Endometrium (tissue), 2 donors: ENCODE data around the gene ABCA4.
A peak's percentile ranks its signal among the peaks of the same experiment; 100 is the strongest.

Source experiments
- FAIRE-seq: peaks from 2 replicates; lab custom pipeline; 2012; peaks lifted over from hg19 to GRCh38; lab: Jason Lieb, UNC
- donor health status: control.
- donor health status: control.

Gene ABCA4

DNA sequence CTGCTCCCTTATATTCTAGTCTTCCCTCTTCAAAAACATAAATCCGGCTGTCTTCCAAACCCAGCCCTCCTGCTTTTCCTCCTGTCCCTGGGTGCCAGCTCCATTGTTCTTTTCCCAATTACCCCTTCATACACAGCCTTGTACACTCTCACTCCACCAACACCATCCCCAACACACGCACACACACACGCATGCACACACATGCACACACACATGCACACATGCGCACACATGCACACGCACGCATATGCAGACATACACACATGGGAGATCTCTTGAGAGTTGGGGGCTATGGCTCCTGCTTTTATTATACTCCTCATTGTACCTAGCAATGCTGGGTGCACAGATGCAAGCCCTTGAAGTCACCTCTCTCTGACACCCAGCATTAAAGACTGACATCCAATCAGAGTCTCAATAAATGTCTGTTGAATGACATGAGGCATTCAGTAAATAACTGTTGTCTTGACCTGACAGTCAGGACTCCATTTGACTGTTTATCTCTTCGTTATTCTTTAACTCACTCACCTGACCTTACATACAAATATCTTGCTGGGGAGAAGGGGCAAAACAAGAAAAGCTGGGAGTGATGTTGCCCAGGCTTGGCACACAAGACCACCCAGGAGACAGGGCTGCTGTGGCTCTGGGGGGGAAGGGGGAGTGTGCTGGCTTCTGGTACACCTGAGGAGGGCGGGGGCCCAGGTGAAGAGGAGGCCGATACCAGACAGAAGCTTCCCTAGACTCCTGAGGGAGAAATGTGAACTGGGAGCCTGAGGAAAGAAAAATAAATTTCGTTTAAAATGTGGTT is 16.0 kb downstream of the ABCA4 start:
- FAIRE-seq: no peak

DNA sequence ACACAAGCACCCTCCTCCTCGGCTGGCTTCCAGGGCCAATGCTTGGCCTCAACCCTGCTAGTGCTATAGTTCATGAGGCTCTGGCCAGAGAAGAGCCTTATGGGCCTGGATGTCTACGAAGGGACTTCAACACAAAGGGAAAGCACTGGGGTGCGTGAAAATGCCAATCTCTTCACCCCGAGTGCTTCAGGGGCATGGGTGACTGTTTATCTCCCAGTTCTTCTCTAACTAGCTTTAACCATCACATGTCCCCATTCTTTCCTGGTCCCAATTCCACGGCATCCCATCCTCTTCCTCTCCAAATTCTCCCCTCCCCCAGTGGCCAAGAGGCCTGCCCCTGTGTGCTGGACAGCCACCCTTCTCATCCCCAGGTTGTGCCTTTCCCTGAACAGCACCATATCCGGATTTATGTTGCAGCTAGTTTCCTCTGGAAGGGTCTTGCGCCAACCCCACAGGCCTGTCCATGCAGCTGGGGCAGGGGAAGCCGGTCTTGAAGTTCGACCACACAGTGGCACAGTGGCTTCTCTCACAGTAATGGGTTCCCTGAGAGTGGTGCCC is 16.7 kb downstream of the ABCA4 start:
- FAIRE-seq: no peak

- no peak for FAIRE-seq
These were observed 17.3 kb downstream of the ABCA4 start for GRCh38 chr1:94103608-94104007.

DNA sequence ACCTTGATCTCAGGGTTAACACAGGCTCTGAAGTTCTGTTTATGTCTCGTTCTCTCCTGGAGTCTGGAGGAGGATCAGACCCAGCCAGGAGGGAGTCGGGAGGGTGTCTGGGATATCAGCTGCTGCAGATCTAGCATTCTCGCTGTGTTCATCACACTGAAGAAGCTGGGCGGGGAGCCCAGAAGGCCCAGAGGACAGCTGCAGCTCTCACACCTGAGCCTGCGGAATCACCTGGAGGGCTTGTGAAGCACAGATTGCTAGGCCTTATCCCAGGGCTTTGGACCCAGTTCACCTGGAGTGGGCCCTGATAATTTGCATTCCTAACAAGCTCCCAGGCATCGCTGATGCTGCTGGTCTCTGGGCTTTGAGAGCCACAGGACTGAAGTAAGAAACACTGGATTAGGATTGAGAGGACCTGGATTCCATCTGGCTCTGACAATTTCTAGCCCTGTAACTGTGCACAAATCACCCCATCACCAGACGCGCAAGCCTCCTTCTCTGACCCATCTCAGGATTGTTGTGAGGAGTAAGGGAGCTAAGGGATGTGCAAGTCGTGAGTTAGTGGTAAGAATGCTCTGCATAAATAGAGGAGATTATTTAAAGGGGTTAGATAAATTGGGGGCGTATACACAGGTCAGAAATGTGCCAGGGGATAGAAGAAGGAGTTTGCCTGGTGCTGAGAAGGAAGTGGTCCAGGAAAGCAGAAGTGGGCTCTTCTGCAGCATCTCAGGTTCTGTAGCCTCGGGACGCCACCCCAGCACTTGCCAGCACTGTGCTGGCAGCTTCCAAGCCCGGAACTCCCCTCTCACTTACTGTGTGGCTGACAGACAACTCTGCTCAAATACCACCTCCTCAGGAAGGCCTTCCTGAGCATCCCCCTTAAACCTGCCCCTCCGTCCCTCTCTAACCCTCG is 19.1 kb downstream of the ABCA4 start:
- FAIRE-seq: no peak

- peak; percentile 54 for FAIRE-seq
These were observed 19.9 kb downstream of the ABCA4 start for GRCh38 chr1:94100785-94101612.

DNA sequence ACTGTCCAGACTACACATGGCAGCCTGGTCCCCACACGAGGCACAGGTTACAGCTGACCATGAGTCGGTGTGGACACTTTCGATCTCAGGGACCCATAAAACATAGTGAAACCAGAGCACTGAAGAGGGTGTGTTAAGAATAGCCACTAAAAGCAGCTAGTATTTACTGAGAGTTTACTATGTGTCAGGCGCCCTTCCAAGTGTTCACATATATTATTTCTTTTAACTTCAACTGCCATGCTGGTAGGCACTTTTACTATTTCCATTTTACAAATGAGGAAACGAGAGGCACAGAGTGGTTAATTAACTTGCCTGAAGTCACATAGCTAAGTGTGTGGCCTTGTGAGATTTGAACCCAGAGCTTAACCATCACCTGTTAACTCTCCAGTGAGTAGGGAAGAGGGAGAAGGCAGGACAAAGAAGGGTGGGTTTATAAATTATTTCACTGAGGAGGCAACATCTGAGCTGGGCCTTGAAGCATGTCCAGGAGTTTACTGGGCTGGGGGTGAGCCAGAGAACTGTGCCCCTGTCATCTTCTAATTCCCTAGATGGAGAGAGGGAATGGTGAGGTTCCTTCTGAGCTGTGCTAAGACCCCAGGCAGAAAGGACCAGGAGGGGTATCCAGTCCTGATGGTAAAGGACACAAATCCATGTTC is 20.7 kb downstream of the ABCA4 start:
- FAIRE-seq: no peak

DNA sequence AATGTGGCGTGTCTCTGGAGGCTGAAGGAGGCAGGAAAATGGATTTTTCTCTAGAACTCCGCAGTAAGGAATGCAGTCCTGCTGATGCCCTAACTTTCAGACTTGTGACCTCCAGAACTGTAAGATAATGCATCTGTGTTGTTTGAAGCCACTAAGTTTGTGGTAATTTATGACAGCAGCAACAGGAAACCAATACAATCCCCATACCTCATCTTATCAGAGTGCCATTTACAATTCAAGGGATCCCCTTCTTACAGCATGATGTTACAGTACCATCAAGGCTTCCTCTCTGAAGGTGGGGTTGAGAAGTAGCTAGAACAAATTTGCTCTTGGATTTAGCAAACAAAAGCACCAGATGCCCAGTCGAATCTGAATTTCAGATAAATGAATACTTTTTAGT is 21.6 kb downstream of the ABCA4 start:
- no peak for FAIRE-seq

DNA sequence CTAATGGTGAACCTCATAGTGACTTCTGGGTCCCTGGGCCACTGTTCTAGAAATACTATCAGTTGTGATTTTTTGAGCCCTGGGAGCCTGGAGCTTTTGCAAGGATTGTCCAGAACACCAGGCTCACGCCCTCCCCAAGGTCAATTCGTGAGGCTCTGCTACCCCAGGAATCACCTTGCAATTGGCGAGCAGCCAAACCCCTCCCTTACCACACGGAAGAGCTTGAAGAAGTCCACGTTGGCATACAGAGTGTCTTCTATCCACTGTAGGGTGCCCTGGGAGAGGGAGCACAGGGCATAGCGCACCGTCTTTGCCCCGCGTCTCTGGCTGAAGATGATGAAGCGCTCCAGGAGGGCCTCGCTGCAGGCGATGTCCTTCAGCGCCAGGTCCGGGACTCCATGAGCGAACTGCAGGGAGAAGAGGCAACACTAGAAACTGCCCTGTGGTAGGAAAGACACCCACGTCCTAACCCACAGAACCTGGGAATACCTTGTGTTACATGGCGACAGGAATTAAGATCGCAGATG is 22.3 kb downstream of the ABCA4 start:
- no peak for FAIRE-seq

GRCh38 chr1:94096797-94097549 is 24.0 kb downstream of the ABCA4 start:
- no peak for FAIRE-seq

GRCh38 chr1:94095744-94096469 is 25.0 kb downstream of the ABCA4 start:
- FAIRE-seq: no peak

DNA sequence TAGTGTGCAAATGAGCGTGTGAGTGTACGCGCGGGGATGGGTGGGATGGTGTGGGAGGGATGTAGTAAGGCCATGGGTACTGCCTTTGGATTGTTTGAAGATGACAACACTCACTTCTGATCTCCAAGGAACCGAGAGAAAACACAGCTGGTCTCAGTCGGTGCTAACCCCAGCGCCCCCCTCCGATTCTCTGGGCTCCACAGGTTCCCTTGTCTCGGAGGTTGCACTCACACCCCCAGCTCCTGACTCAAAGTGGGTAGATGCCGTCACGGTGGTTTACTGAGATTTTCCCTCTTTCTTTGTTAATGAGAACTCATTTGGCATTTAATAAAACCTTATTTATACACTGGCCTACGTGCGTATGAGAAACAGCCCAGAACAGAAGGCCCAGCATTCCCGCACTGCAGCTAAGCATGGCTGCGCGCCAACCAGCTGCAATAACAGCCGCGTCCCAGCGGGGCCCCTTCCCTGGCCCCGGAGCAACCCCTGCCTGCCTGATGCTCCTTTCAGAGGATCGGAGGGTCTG is 25.8 kb downstream of the ABCA4 start:
- no peak for FAIRE-seq

DNA sequence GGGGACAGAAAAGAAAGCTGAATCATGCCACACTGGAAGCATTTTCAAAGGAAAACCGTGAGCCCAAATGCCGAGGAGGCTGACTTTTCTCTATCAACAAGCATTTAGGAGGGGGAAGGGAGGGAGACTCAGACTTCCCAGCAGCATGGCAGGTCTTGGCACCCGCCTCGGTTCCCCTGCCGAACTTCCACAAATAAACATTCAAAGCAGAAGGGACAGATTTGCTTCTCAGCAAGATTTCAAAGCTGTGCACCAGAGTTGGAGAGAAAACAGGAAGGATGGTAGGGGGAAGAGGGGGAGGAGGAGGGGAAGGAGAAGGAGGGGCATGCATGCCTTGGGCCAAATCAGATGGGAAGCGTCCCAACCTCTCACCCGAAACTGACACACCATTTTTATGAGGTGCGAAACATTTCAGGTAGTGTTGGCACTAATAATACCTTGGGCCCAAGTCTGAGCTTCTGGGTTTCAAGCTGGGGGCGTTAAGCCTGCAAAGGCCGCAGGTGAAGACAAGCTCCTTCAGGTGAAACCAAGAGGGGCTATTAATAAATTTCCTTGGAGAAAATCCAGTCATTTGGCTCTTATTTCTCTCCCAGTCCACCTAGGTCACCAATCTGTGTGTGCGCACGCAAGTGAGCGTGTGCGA is 26.4 kb downstream of the ABCA4 start:
- FAIRE-seq: no peak

DNA sequence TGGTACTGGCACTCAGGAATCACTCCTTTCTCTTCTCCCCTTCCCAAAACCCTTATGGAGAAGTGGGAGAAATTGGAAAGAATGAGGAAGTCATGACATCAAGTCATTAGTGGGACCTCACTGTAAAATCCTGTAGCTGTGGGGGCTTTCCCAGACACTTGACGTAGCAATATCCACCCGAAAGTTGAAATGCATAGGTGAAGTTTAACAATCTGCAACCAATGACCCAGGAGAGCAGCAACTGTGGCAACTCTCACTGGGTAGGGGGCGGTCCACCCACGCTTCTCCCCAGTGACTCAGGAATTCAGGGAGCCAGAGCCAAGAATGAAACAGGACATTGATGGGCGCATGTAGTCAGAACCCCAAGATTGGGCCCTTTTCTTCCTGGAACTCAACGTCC is 27.0 kb downstream of the ABCA4 start:
- no peak for FAIRE-seq

DNA sequence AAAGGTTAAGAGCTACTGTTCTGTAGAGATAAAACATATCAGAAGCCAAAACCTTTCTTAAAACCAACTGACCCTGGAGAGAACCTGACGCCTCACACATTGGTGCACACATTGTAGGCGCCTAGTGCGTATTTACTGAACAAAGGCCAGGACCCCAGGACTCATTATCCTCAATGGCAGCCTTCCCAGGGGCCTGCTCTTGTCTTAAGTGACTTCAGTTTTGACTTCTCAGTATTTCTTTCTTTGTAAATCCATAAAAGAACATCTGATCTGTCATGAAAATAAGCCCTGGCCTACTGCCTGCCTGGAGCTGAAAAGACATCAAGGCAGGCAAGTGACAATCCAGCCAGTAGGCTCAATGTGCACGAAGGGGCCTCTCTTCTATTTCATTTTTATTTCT is 27.6 kb downstream of the ABCA4 start:
- no peak for FAIRE-seq

DNA sequence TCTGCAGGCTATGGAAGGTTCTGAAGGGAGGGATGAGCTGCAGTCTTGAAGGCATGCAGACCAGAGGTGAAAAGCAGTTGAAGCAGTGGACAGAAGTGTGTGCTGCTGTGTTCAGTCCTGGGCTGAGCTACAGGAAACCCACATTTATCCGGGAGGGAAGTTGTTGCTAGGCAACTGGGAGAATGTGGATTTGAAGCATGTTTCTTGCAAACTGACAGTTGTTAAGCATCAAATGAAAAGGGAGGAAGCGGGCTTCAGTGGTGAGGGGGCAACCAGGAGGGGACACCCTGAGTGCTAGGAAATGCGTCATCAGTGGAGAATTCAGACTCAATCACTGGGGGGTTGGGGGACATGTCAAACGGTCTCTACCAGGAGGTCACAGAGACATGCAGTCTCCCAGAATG is 28.7 kb downstream of the ABCA4 start:
- no peak for FAIRE-seq

- FAIRE-seq: no peak
These were observed 30.2 kb downstream of the ABCA4 start for GRCh38 chr1:94090761-94091160.

DNA sequence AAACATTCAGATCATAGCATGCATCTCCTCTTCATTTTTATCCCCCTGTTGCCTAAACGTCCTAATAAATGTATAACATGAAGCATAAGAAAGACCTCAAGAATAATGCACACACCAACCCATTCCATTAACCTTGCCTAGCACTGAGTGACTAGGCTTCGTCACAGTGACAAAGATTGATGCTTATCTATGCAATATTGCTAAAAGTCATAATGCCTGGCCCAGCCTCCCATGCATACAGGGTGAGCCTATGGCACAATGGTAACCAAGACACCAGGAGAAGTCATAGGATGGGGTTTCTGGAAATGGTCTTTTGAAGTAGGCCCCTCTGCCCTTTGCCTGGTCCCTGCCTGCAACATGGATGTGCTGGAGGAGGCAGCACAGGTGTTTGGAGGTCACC is 33.8 kb downstream of the ABCA4 start:
- FAIRE-seq: no peak

DNA sequence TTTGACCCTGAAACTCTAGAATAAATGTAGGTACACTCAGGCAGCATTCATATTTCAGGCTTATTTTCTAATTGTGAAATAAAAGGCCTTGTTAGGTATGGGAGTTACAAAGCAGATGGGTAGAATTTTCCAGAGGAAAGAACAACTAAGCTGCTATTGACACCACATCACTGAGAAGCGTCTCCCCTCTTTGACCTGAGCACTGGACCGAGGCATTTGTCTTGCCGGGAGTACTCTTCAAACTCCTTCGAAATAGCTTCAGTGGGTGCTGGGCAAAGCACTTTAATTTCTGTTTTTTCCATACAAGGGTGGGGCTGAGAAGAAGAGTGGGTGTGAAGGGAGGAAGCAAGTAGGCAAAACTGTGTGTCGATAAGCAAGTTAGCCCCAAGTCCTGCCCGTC is 36.4 kb downstream of the ABCA4 start:
- FAIRE-seq: no peak

GRCh38 chr1:94084085-94084484 is 36.9 kb downstream of the ABCA4 start:
- no peak for FAIRE-seq
